ENCODE data around the gene SMC1B.
"Not testable (repeated sequence)": the region's sequence is repeated elsewhere in the genome, so short reads cannot be mapped to it uniquely, and the experiment has no call there.

SMC1B gene

DNA sequence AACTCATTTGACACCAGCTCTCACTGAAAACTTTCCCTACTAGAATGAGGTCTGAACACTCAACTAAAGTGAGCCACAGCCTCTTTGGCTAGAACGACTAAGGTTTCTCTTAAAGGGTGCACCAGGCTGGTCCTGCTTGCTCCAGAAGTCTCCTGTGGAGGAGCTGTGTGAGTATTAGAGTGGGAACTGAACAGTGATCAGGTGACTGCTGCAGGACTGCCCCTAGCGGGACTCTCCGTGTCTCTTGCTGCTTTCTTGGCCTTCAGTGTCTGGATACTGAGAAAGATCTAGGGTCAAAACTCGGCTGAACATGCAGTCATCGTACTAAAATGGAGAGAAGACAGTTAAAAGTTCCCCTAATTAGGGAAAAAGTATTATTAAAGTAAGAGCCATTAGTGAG is 69.1 kb downstream of the SMC1B start:
- DNase-seq, result no peak

DNA sequence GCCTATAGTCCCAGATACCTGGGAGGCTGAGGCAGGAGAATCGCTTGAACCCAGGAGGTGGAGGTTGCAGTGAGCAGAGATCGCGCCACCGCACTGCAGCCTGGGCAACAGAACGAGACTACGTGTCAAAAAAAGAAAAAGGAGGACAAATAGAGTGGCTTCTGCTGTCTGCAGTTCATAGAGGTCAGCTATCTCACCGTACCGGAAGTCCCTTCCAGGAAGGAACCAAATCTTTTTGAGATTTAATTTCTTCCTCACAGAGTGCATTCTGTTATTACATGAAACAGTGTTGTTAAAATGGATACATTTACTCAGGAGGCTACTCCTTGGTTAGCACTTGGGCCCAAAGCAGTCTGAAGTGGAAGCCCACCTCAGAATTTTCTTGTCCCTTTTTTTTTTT is 70.3 kb downstream of the SMC1B start:
- DNase-seq, result no peak

DNA sequence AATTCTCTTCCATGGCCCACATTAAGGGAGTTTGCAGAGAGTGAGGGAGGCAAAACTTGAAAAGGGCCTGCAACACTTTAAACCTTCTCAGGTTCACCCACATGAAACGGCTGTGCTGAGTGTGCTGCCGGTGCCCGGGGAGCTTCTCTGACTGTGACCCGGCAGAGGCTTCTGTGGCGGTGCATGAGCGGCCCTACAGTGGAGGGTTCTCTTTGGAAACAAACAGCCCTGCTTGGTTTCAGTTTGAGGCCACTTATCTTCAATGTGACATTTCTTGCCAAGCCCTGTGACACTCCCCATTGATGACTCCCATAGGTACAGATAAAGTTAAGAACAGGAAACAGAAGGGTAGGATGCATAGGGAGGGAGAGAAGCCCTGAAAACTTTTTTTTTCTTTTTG is 71.9 kb downstream of the SMC1B start:
- no peak for DNase-seq

DNA sequence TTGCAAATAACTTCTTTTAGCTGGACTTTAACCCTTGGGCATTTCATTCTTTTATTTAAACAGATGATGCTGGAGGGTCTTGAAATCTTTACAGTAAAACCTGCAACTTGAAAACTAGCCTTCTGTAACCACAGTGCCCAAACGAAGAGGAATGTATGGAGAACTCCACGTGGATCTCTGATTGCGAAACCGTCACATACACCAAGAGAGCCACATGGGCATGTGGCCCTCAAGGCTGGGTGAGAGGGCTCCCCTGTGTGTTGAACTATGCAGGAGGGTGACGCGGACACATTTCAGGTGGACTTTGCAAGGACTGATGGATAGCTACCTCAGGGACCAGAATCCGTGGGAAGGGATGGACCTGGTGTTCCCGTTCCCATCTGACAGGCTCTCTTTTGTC is 73.1 kb downstream of the SMC1B start:
- DNase-seq, result no peak

DNA sequence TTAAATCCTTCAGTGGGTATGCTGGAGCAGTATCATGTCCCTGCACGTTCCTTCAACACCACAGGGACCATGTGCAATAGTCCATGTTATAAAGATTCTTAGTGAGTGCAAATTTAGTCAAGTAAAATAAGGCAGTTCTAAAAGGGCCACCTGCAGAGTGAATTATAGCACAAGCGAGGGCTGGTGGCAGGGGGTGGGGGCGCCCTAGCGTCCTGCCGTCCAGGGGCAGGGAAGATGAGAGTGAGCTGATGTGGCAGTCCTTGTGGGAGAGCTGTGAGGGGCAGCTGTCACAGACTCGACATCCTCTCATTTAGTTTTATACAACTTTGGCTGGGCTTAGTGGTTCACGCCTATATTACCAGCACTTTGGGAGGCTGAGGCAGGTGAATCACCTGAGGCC is 74.6 kb downstream of the SMC1B start:
- no peak for DNase-seq

DNA sequence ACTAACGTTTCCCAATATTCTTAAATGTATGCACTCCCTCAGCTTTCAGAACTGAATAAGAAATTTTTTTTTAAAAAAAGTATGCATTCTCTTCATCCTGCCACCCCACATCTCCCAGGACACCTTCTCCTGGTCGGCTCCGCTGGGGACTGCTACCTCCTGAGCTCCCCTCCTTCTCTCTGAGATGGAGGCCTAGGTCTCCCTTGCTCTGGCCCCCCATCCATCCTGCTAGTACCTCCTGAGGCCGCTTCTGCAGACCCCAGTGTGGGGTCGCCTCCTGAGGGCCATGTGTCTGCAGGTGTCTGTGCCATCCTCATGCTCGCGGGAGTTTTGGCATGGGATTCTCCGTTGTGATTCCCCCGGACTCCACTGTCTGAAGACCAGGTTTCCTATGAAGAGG is 75.9 kb downstream of the SMC1B start:
- no peak for DNase-seq

DNA sequence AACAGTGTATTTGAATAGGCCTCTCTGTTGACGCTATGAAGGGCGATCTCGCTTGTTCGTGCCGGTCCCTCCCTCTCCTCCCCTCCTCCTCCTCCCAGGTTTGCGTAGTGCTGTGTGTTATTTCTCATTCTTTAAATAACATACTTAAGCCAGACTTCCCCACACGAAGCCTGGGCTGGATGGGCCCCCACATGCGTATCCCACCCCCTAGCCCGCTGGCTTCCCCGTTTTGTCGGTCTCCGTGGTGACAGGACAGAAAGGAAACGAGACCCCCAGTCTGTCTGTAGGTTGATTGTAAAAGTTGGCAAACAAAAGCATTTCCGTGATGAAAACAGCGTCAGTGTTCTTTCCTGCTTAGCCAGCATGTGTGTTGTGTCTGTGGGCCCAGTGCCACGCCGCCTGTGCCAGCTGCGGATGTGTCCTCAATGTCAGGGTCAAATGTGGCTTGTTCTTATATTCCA is 76.4 kb downstream of the SMC1B start:
- DNase-seq, result no peak

DNA sequence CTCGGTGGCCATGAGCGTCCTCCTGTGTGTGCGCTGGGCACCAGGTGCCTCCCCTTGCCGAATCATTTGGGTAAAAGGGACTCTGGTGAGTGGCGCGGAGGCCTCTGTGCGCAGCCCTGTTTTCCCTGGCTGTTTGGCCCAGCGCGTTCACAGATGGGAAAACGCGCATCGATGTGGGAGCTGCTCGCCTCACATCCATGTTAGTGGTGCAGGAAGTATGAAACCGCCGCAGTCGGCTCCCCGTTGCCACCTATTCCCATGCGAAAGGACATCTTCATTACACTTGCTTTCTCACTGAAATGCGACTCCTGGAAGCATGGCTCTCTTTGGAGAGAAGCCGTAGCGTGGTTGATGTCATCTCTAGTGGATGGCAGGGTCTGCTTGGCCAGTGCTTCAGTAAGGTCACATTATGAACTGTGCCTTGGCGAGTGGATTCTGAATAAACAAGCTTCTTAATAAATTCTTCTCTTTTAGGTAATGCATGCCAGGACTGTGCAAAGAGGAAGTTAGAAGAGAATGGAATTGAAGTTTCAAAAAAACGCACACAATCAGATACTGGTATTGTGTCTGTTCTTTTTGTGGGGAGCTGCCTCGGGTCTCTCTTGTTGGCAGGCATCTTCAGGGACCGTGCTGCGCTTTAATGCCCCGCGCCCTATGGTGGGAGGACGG is 77.4 kb downstream of the SMC1B start:
- DNase-seq, result no peak

DNA sequence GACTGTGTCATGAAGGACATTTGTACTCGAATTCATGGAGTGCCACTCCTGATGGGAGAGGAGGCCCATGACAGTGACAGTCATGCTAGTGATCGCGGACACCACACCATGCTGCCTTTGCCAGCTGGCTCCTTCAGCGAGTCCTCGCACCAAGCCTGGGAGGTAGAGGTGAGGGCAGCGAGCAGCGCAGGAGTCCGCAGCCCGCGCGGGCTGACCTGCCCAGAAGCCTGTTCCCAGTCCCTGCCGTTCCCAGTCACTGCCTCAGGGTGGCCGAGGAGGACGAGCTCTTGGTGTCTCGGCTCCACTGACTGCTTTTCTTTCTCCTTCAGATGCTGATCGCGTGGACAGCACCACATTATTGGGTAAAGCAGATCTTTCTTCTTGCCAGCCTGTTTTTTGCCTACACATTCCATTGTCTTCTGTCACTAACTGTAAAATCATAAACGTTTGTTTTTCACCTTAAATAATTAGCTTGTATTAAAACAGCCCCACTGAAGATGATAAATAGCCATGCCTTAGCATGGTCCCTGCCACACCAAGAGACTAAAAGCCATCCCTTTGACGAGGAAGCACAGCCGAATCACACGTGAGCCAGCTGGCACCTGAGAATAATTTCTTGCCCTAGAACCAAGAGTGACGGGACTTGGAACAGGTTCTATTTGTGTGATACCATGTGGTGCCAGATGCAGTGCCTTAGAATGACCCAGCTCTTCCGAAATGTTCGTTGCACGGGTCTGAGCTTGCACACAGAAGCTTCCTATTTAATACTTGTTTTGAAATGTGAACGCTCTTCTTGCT is 78.2 kb downstream of the SMC1B start:
- DNase-seq, result no peak

DNA sequence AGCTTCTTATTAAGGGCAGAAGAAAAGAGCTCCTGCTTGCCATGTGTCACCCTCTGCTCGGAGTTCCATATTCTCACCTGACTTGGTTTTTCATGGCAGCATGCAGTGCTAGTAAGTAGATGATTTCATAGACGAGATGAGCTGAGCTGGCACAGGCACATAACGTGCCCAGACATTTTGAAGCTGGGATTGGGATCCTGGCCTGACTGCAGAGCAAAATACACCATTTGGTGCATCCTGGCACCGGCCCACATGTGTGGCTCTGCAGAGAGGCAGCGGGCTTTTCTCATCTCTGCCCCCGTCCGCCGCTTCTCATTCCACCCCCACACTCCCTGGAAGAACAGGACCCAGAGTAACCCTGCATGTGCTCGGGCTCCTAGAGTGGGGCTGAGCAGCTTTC is 78.9 kb downstream of the SMC1B start:
- no peak for DNase-seq

DNA sequence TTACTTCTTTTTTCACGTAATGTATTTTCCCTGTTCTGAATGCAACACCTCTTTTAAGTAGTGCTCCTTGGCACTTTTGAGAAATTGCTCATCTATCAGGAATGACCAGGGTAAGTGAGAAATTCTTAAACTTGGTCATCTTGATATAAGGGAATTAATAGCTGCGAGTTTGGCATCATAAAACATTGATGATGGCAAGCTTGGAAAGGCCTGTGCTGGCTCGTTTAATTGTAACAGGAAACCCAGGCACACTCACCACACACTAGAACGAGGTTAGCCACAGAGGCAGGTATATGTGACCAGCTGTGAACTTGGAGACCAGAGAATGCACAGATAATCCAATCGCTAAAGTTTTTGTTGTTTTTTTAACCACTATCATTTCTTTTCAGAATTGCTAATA is 79.3 kb downstream of the SMC1B start:
- no peak for DNase-seq

DNA sequence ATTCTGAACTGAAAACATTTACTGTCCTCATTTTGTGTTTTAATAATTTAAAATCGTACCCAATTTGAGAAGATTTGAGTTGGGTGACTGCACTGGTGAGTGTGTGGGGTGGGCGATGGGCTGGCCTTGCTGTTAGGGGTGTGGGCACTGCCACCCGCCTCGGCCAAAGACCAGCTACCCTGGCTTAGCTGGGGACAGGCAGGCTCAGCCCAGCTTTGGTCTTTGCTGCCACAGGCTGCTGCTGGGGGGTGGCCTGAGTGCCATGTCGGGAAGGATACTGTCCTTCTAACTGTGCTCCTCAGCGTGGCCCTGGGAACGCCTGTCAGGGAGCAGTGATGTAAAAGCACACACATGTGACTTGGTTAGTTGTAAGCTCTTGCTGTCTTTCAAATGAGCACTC is 81.4 kb downstream of the SMC1B start:
- no peak for DNase-seq

DNA sequence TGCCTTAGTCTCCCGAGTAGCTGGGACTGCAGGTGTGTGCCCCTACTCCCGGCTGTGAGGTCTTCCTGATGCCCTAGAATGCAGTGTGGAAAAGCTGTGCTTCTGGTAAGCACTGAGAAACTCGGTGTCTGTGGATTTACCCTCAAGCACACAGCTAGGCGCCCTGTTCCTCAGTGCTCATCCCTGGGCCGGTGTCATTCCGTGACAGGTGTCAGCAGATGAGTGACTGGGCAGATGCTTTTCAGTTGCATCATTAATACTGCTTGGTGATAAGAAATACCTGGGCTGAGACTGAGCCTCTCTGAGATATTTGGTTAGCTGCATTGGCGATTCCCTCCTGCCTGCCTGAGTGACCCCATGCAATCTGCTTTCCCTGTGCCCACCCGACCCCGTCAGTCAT is 81.9 kb downstream of the SMC1B start:
- DNase-seq, result no peak

DNA sequence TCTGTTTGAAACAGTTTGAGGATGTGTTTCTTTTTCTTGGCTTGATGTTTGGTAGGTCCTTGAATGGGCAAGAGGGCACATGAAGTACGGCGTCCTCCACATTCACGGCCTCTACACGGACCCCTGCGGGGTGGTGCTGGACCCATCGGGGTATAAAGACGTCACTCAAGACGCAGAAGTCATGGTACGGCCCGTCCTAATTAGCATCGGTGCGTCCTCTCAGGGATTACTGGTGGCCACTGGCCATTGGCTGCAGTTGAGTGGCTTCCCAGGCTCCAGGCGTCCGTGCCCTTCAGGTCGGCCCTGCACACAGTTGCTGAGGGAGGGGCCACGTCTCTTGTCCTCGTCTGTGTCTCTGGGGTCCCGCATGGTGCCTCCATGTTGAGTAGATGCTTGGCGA is 82.9 kb downstream of the SMC1B start:
- no peak for DNase-seq

DNA sequence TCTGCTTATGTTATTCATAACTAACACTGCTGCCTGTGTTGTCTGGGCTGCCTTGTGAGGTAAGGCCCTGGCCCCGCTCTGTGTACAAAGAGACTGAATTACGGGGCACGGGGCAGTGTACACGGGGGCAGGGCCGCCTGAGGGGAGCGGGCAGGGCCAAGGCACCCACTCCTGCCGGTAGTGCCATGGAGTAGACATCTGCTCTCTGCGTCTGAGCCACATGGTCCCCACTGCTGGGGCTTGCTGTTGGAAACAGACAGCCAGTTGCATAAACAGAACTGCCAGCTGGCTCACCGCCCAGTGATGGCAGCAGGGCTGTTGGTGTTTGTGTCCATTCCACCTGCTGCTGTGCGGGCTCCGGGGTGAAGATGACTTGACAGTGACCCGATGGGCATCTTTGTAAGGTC is 83.9 kb downstream of the SMC1B start:
- no peak for DNase-seq

DNA sequence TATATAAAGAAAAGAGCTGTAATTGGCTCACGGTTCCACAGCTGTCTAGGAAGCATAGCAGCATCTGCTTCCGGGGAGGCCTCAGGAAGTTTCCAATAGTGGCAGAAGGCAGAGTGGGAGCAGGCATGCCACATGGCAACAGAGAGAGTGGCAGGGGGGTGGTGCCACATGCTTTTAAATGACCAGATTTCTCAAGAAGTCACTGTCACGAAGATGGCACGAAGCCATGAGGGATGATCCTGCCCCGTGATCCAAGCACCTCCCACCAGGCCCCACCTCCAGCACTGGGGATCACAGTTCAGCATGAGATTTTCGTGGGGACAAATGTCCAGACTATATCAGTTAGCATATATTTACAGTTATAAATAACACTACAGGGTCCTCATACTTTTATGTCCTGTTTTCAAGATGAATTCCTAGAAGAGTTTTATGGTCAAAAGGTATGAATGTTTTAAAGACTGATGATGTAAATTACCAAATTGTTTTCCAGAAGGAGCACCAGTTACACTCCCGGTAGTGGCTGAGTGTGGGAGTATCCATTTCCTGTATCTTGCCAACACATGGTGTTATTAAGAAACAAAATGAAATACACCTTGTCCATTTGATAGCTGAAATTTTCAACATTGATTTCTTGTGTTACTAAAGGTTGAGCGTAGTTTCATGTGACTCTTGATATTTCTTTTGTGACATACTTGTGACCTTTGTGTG is 84.4 kb downstream of the SMC1B start:
- DNase-seq, result no peak

DNA sequence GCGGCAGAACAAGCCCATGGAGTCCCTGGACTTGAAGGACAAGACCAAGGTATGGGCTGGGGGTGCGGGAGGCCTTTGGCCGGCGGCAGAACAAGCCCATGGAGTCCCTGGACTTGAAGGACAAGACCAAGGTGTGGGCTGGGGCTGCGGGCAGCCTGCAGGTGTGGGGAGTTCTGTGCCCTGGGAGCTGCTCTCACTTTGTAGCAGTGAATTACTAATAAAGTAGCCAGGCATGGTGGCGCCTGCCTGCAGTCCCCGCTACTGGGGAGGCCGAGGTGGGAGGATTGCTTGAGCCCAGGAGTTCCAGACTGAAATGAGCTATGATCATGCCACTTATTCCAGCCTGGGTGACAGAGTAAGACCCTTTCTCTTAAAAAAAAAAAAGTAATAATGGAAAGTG is 85.1 kb downstream of the SMC1B start:
- not testable (repeated sequence) for DNase-seq

DNA sequence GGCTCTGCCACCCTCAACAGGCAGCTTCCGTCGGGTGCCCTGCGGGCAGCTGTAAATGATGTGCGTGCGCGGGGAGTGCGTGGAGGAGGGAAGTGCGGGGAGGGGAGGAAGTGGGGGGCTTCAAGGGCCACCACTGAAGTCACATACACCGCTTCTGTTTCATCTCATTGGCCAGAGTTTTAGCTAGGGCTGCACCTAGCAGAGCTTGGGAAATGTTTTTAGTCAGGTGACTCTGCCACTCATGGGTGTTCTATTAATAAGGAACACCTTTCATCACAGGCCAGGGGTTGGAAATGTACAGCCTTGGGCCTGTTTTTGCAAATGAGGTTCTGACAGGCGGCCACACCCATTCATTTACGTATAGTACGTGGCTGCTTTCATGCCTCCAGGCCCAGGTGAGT is 89.1 kb downstream of the SMC1B start:
- DNase-seq, result no peak

DNA sequence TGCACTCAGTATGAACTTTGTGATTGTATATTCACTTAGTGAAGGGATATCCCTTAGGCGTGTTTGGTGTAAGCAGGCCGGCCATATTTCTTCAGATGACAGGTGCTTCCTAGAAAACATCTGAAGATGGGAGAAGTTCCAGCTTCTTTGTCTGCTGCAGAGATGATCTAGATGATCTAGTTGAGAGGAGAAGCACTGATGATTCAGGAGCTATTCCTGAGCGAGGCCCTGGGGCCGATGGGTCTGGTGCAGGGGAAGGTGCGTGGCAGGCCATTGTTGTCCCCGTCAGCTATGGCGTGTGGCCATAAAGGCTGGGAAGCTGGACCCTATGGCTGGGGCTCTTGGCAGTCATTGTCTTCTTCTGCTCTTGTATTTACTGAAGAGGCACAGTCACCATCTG is 89.7 kb downstream of the SMC1B start:
- DNase-seq, result no peak

DNA sequence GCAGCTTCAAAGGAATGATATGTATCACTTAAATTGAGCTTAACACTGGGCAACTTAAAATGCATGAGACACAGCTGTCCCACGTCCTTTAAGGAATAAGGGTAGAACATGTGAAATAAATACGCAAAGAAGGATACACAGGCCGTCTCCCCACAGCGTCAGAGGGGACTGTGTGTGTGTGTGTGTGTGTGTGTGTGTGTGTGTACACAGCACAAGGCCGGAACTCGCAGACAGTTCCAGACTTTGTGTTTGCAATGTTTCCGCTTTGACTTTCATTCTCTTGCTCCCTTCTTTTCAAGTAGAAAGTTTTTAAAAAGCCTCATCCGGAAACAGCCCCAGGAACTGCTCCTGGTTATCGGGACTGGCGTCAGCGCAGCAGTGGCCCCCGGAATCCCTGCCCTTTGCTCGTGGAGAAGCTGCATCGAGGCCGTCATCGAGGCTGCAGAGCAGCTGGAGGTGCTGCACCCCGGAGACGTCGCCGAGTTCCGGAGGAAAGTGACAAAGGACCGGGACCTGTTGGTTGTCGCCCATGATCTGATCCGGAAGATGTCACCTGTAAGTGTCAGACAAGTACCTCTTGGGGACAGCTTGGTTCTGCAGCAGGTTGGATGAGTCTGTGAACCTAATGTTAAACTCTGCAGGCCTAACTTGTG is 90.4 kb downstream of the SMC1B start:
- no peak for DNase-seq

DNA sequence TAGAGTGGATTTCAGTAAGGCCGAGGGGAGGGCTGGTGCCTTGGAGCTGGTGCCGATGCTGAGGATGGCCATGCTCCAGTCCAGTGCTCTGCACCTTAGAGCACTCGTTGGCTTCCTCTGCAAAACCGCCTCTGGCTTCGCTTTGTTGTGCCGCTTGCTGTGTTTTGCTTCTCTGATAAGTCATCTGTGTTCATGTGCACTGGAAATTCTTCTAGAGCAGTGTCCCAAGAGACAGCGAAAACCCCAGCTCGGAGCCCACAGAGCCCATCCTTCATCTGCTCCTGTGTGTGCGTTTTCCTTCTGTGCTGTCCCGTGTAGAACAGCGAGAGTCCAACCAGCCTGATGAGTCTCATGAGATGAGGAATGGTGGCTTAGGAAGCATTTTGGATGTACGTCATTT is 91.6 kb downstream of the SMC1B start:
- DNase-seq, result no peak

DNA sequence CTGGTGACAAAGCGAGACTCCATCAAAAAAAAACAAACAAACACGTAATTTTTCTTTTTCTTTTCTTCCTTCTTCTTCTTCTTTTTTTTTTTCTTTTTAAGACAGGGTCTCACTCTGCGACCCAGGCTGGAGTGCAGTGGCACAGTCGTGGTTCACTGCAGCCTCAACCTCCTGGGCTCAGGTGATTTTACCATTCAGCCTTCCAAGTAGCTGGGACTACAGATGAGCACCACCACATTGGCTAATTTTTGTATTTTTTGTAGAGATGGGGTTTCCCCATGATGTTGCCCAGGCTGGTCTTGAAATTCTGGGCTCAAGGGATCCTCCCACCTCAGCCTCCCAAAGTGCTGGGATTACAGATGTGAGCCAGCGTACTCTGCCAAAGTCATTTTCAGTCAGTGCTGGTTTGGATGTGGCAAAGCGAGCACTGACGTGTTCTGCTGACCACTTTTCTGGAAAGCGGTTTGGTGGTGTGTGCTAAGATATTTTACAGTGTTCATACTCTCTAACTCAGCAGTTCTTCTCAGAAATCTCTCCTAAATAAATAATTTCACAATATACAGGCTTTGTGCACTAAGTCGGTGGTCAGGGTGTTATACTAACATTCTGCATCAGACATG is 92.9 kb downstream of the SMC1B start:
- DNase-seq, result no peak

DNA sequence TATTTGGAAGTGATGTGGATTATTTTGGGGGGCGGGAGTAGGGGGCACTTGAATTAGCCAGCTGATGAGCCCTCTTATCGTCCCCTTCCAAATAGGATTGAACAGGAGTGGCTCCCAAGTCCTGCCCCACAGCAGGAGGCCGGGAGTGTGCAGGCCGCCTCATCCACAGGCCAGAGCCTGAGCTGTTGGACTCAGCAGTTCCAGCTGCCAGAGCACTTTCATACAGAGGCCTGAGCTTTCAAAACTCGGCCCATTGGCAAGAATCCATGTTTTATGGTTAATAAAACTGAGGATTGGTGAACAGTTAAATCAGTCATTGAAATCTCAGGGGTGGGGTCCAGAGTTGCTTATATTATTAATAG is 94.1 kb downstream of the SMC1B start:
- no peak for DNase-seq

Measured in activated CD8-positive, alpha-beta memory T cell treated with anti-CD3 and anti-CD28 coated beads, Interleukin-2, amount 50 U/mL, for 4 hours (primary cell).